IMR-90 (cell line): Measurements from ENCODE around the gene VAC14. TPM values are rescaled to one million over a fixed set of nuclear protein-coding genes. Genes with fewer than 3 reads are reported as not detected.
A peak's percentile ranks its signal among the peaks of the same experiment; 100 is the strongest.

Experiments
- ATAC-seq: fragments of 200-7000 bp; cut with Tn5 transposase; 2 replicates; pipeline ENCODE4 v1.9.1; 2020; ENCODE audit warnings: low read depth, mild to moderate bottlenecking, moderate library complexity
- BruUV-seq: library from RNA; stranded (reverse); fragments of 400-500 nt; replicated peaks from 2 replicates; lab custom pipeline; 2021; lab: Mats Ljungman, UMichigan
- CTCF ChIA-PET: fragments of 300-600 bp; formaldehyde crosslinking; extraction: SDS; loops from one replicate; lab custom pipeline; 2021; ENCODE audit warnings: antibody characterized with exemption; lab: Yijun Ruan, JAX
- POLR2A ChIA-PET: fragments of 300-600 bp; sonication (Branson Sonifier 250); formaldehyde crosslinking; loops from one replicate; lab custom pipeline; 2022; ENCODE audit warnings: antibody characterized with exemption; ENCODE audit not compliant: unreplicated experiment; lab: Charles Lee
- DNase-seq: peaks from one replicate; pipeline ENCODE4 v3.0.0; 2013
- H2AFZ ChIP-seq: replicated peaks from 2 replicates; pipeline ENCODE3; 2013; ENCODE audit warnings: low read length, mild to moderate bottlenecking; ENCODE audit not compliant: poor library complexity
- H2AK5ac ChIP-seq: 2 replicates; pipeline ENCODE4 v1.6.1; 2013; ENCODE audit warnings: low read depth, low read length, inconsistent platforms
- H2AK9ac ChIP-seq: replicated peaks from 2 replicates; pipeline ENCODE3; 2013; ENCODE audit warnings: mild to moderate bottlenecking, low read depth, low read length, moderate library complexity; ENCODE audit not compliant: poor library complexity
- H2BK120ac ChIP-seq: 2 replicates; pipeline ENCODE4 v1.6.1; 2013; ENCODE audit warnings: low read depth, low read length, inconsistent platforms
- H2BK15ac ChIP-seq: 3 replicates; pipeline ENCODE4 v1.6.1; 2013; ENCODE audit warnings: low read depth, low read length, inconsistent platforms
- H2BK20ac ChIP-seq: 2 replicates; pipeline ENCODE4 v1.6.1; 2013; ENCODE audit warnings: low read depth, mild to moderate bottlenecking, inconsistent platforms, low read length, moderate library complexity
- H2BK5ac ChIP-seq: 2 replicates; pipeline ENCODE4 v1.6.1; 2013; ENCODE audit warnings: mild to moderate bottlenecking, low read depth, low read length, inconsistent platforms; ENCODE audit not compliant: poor library complexity, severe bottlenecking
- H3K14ac ChIP-seq: replicated peaks from 2 replicates; pipeline ENCODE4 v1.6.1; 2013; ENCODE audit warnings: low read depth, low read length, inconsistent platforms
- H3K18ac ChIP-seq: 2 replicates; pipeline ENCODE4 v1.6.1; 2013; ENCODE audit warnings: low read depth, low read length, control low read depth
- H3K23ac ChIP-seq: 2 replicates; pipeline ENCODE4 v1.6.1; 2013; ENCODE audit warnings: low read depth, low read length, inconsistent platforms
- H3K27ac ChIP-seq: 2 replicates; pipeline ENCODE4 v1.5.1; 2013; ENCODE audit warnings: mild to moderate bottlenecking, control low read depth, low read length; ENCODE audit not compliant: insufficient read depth
- H3K27me3 ChIP-seq: 2 replicates; pipeline ENCODE4 v1.6.1; 2013; ENCODE audit warnings: low read length; ENCODE audit not compliant: control insufficient read depth, insufficient read depth
- H3K36me3 ChIP-seq: 2 replicates; pipeline ENCODE4 v1.6.1; 2013; ENCODE audit warnings: low read length, mixed read lengths; ENCODE audit not compliant: control insufficient read depth, insufficient read depth
- H3K4ac ChIP-seq: 2 replicates; pipeline ENCODE4 v1.6.1; 2013; ENCODE audit warnings: low read depth, low read length, inconsistent platforms
- H3K4me1 ChIP-seq: 2 replicates; pipeline ENCODE4 v1.6.1; 2013; ENCODE audit warnings: low read length, mixed read lengths; ENCODE audit not compliant: control insufficient read depth, insufficient read depth
- H3K4me2 ChIP-seq: 2 replicates; pipeline ENCODE4 v1.6.1; 2013; ENCODE audit warnings: low read depth, mild to moderate bottlenecking, control low read depth, low read length, moderate library complexity
- H3K4me3 ChIP-seq: 2 replicates; pipeline ENCODE4 v1.5.1; 2013; ENCODE audit warnings: low read depth, mild to moderate bottlenecking, control low read depth, low read length, moderate library complexity; ENCODE audit not compliant: insufficient read depth
- H3K56ac ChIP-seq: 2 replicates; pipeline ENCODE4 v1.6.1; 2013; ENCODE audit warnings: low read length, inconsistent platforms; ENCODE audit not compliant: insufficient read depth; ENCODE audit errors: extremely low read depth
- H3K79me1 ChIP-seq, 2 experiments: 2 replicates each; pipeline ENCODE4 v1.6.1; 2013; ENCODE audit warnings: low read length in 2 of 2, inconsistent platforms in 1 of 2, low read depth in 1 of 2
- H3K9ac ChIP-seq: 2 replicates; pipeline ENCODE4 v1.6.1; 2013; ENCODE audit warnings: low read depth, low read length, control low read depth
- H3K9me1 ChIP-seq: 2 replicates; pipeline ENCODE4 v1.6.1; 2013; ENCODE audit warnings: low read length, inconsistent platforms; ENCODE audit not compliant: insufficient read depth
- H3K9me3 ChIP-seq: 2 replicates; pipeline ENCODE4 v1.6.1; 2013; ENCODE audit warnings: low read length; ENCODE audit not compliant: control insufficient read depth, insufficient read depth
- H4K20me1 ChIP-seq: 2 replicates; pipeline ENCODE4 v1.6.1; 2013; ENCODE audit warnings: low read length, inconsistent platforms; ENCODE audit not compliant: insufficient read depth
- H4K5ac ChIP-seq: 2 replicates; pipeline ENCODE4 v1.6.1; 2013; ENCODE audit warnings: mild to moderate bottlenecking, low read depth, low read length, control low read depth
- H4K8ac ChIP-seq, 2 experiments: 2 replicates each; pipeline ENCODE4 v1.6.1; 2013; ENCODE audit warnings: low read depth in 2 of 2, low read length in 2 of 2, control low read depth in 1 of 2, inconsistent platforms in 1 of 2
- H4K91ac ChIP-seq: 2 replicates; pipeline ENCODE4 v1.6.1; 2013; ENCODE audit warnings: low read depth, low read length, inconsistent platforms; ENCODE audit not compliant: insufficient read depth
- BHLHE40 ChIP-seq: fragments of 150-350 bp; IDR thresholded peaks from 2 replicates; pipeline ENCODE4 v1.6.1; 2016; ENCODE audit warnings: mild to moderate bottlenecking, low read depth, low read length
- WGBS, 2 experiments: methylation state at CpG; one replicate each; pipeline versions ENCODE4 v1.1.5 to v1.1.7; 2013; ENCODE audit warnings: missing lambda C conversion rate in 2 of 2; ENCODE audit not compliant: insufficient read length in 1 of 2; ENCODE audit errors: extremely low coverage in 2 of 2; 5-methylcytosine and 5-hydroxymethylcytosine counted together
- dilution Hi-C: fragments of 300-500 bp; cut with HindIII; formaldehyde crosslinking; loops from one replicate; pipeline ENCODE4 v1.14.3; 2018; ENCODE audit warnings: low sequenced_read_pairs; ENCODE audit not compliant: unreplicated experiment
- in situ Hi-C: fragments of 300-500 bp; cut with MboI; formaldehyde crosslinking; loops from 3 replicates; pipeline ENCODE4 v1.14.3; 2019; ENCODE audit warnings: low sequenced_read_pairs, inconsistent platforms, mixed read lengths
- intact Hi-C: fragments of 100-400 bp; cut with micrococcal nuclease; formaldehyde crosslinking; loops from 2 replicates; pipeline ENCODE4 v1.10.0; 2022
- polyA plus RNA-seq, 3 experiments: library from polyadenylated mRNA; depleted of rRNA; stranded (reverse); fragments of >200 nt; gene quantifications; 2 replicates each; pipeline ENCODE4 v1.2.3, GENCODE V29; 2012; ENCODE audit warnings: low replicate concordance in 1 of 3
- total RNA-seq: library from RNA; depleted of rRNA; stranded (reverse); fragments of >200 nt; gene quantifications from 2 replicates; pipeline ENCODE4 v1.2.3, GENCODE V29; 2012

Gene VAC14
- total and polyA plus RNA-seq, 2 of the 4 experiments (the other 2 are of a cell fraction): 21.1 to 40.2 TPM

GRCh38 chr16:70658921-70659320 lies 142.0 kb downstream of the VAC14 start:
- peaks cover 0 to 18% of the 10 kb centered on the region in 2 experiments; a peak in 2 of 4 replicates for H3K79me1 ChIP-seq
- H3K36me3 ChIP-seq: peaks cover 18% of the 10 kb centered on the region
- H2AK9ac ChIP-seq: peak overlapping the region; percentile 61
- H3K4me2 ChIP-seq: no peak overlapping the region
- H3K56ac ChIP-seq: no peak overlapping the region
- H4K8ac ChIP-seq: no peak overlapping the region
- H2BK20ac ChIP-seq: no peak overlapping the region
- no peak overlapping the region for H2AFZ ChIP-seq
- no peaks in the 10 kb centered on the region for H3K9me1 ChIP-seq
- dilution Hi-C loops: no loop called here
- intact Hi-C loops: no loop called here
- ChIA-PET POLR2A (no interaction called here), CTCF (no interaction called here)
- H3K27ac ChIP-seq: no peak overlapping the region
- no peak overlapping the region for H2BK120ac ChIP-seq
- no CpG with 5 or more reads among the region's 5 CpGs for WGBS, 2 experiments
- H3K9me3 ChIP-seq: no peaks in the 10 kb centered on the region
- no peak overlapping the region for H3K23ac ChIP-seq
- peaks cover 33% of the 10 kb centered on the region for H4K20me1 ChIP-seq
- H2BK5ac ChIP-seq: no peak overlapping the region
- peak overlapping the region; percentile 46; the same call in 1 of the 2 replicates for H2AK5ac ChIP-seq
- no peak overlapping the region for H3K4me3 ChIP-seq
- peaks cover 3% of the 10 kb centered on the region; the same call in 1 of the 2 replicates for H3K4me1 ChIP-seq
- no peak for ATAC-seq
- H4K91ac ChIP-seq: no peak overlapping the region
- no peak overlapping the region for H3K4ac ChIP-seq
- no peak overlapping the region for H3K9ac ChIP-seq
- DNase-seq: no peak
- H4K5ac ChIP-seq: no peak overlapping the region
- no peaks in the 10 kb centered on the region for H3K27me3 ChIP-seq
- in situ Hi-C loops: no loop called here
- H2BK15ac ChIP-seq: no peak overlapping the region
- no peak overlapping the region for H3K14ac ChIP-seq
- no peak for TF ChIP-seq BHLHE40
- H3K18ac ChIP-seq: no peak overlapping the region
- no TSS peak for BruUV-seq
